ENCODE measurements around the gene TMEM61. TPM values are rescaled to one million over a fixed set of nuclear protein-coding genes. Genes with fewer than 3 reads are reported as not detected.

Gene TMEM61
- total RNA-seq, 1 experiment from 2014 or later = 0.74 TPM

GRCh38 chr1:55038552-55038838 lies 58.1 kb downstream of the TMEM61 start:
- Mint-ChIP-seq H3K4me1 (peaks cover 49% of the 10 kb centered on the region), H3K4me3 (peak overlapping the region; percentile 86; the same call in 1 of the 2 replicates), H3K27me3 (ENCODE audit: low read depth) (peaks cover 52% of the 10 kb centered on the region), H3K27ac (no peak overlapping the region), H3K36me3 (peaks cover 6% of the 10 kb centered on the region), H3K9me3 (no peaks in the 10 kb centered on the region)
- ATAC-seq = no peak
- DNase-seq (ENCODE audit: low spot score) = no peak
- ChIA-PET CTCF (interaction anchor here (1.1 to 8.7 kb wide), 5 partner anchors 16 to 237 kb away, joined by 3 to 64 read pairs (median 14); partner anchors contain the start of gene TTC22), POLR2A (no interaction called here)
- TF ChIP-seq KAT7 (CRISPR knock-in tag; IDR thresholded peaks at IDR 0.05; ENCODE audit: borderline replicate concordance) = no peak
- no peak for TF ChIP-seq SMAD4 (CRISPR knock-in tag; IDR thresholded peaks at IDR 0.05)
- no peak for TF ChIP-seq TEAD1 (CRISPR knock-in tag; IDR thresholded peaks at IDR 0.05)
- TF ChIP-seq USF1 (CRISPR knock-in tag; IDR thresholded peaks at IDR 0.05) = no peak
- no peak for TF ChIP-seq CREB1 (CRISPR knock-in tag; IDR thresholded peaks at IDR 0.05)
- no peak for TF ChIP-seq ZNF512 (CRISPR knock-in tag; IDR thresholded peaks at IDR 0.05; ENCODE audit: borderline replicate concordance)
- TF ChIP-seq ZNF396 (CRISPR knock-in tag; IDR thresholded peaks at IDR 0.05; ENCODE audit: borderline replicate concordance) = no peak
- no peak for TF ChIP-seq FOXP4 (CRISPR knock-in tag; IDR thresholded peaks at IDR 0.05)
- no peak for TF ChIP-seq TP53 (CRISPR knock-in tag; IDR thresholded peaks at IDR 0.05)
- TF ChIP-seq USF2 (CRISPR knock-in tag; IDR thresholded peaks at IDR 0.05) = no peak
- TF ChIP-seq ELF4 (CRISPR knock-in tag; IDR thresholded peaks at IDR 0.05; ENCODE audit: low read depth) = no peak
- no peak for TF ChIP-seq ATF6 (CRISPR knock-in tag; IDR thresholded peaks at IDR 0.05)
- TF ChIP-seq TCF7 (CRISPR knock-in tag; IDR thresholded peaks at IDR 0.05; ENCODE audit: low read depth) = no peak
- no peak for TF ChIP-seq E2F5 (CRISPR knock-in tag; IDR thresholded peaks at IDR 0.05)
- no peak for TF ChIP-seq ZNF232 (CRISPR knock-in tag; IDR thresholded peaks at IDR 0.05)
- no peak for TF ChIP-seq ZNF532 (CRISPR knock-in tag; IDR thresholded peaks at IDR 0.05; ENCODE audit: borderline replicate concordance)
- TF ChIP-seq ZNF121 (CRISPR knock-in tag; IDR thresholded peaks at IDR 0.05) = no peak
- TF ChIP-seq ZNF671 (CRISPR knock-in tag; IDR thresholded peaks at IDR 0.05) = no peak
- TF ChIP-seq RELA (CRISPR knock-in tag; IDR thresholded peaks at IDR 0.05; ENCODE audit: borderline replicate concordance) = no peak
- TF ChIP-seq ZSCAN18 (CRISPR knock-in tag; IDR thresholded peaks at IDR 0.05) = no peak
